ACC112 (cell line): ENCODE measurements around the gene PTX4.
"Not testable (repeated sequence)": the region's sequence is repeated elsewhere in the genome, so short reads cannot be mapped to it uniquely, and the experiment has no call there.

ENCODE experiments used
- H2AFZ ChIP-seq: fragments of 200-600 bp; sonication (generic); one replicate; pipeline ENCODE4 v1.6.0; 2017; ENCODE audit warnings: antibody characterized with exemption, low read length; ENCODE audit not compliant: unreplicated experiment
- H3K27ac ChIP-seq: fragments of 200-600 bp; sonication (generic); 2 replicates; pipeline ENCODE4 v1.5.1; 2014; ENCODE audit warnings: low read depth, mild to moderate bottlenecking, antibody characterized with exemption, low read length, moderate library complexity
- H3K27me3 ChIP-seq: fragments of 200-600 bp; sonication (generic); 2 replicates; pipeline ENCODE4 v1.6.1; 2014; ENCODE audit warnings: mild to moderate bottlenecking, antibody characterized with exemption, low read length, moderate library complexity, mixed read lengths; ENCODE audit not compliant: insufficient read depth
- H3K36me3 ChIP-seq: fragments of 200-600 bp; sonication (generic); 2 replicates; pipeline ENCODE4 v1.6.1; 2016; ENCODE audit warnings: mild to moderate bottlenecking, antibody characterized with exemption, low read length, moderate library complexity, mixed read lengths; ENCODE audit not compliant: insufficient read depth
- H3K4me1 ChIP-seq: fragments of 200-600 bp; sonication (generic); one replicate; pipeline ENCODE4 v1.6.1; 2016; ENCODE audit warnings: low read length, mixed read lengths; ENCODE audit not compliant: insufficient read depth, unreplicated experiment, control insufficient read depth
- H3K4me3 ChIP-seq: fragments of 200-600 bp; sonication (generic); 2 replicates; pipeline ENCODE4 v1.5.1; 2014; ENCODE audit warnings: mild to moderate bottlenecking, low read depth, low read length
- H3K79me2 ChIP-seq: fragments of 200-600 bp; sonication (generic); one replicate; pipeline ENCODE4 v1.6.0; 2016; ENCODE audit warnings: low read length; ENCODE audit not compliant: control insufficient read depth, unreplicated experiment, insufficient read depth

PTX4 gene

DNA sequence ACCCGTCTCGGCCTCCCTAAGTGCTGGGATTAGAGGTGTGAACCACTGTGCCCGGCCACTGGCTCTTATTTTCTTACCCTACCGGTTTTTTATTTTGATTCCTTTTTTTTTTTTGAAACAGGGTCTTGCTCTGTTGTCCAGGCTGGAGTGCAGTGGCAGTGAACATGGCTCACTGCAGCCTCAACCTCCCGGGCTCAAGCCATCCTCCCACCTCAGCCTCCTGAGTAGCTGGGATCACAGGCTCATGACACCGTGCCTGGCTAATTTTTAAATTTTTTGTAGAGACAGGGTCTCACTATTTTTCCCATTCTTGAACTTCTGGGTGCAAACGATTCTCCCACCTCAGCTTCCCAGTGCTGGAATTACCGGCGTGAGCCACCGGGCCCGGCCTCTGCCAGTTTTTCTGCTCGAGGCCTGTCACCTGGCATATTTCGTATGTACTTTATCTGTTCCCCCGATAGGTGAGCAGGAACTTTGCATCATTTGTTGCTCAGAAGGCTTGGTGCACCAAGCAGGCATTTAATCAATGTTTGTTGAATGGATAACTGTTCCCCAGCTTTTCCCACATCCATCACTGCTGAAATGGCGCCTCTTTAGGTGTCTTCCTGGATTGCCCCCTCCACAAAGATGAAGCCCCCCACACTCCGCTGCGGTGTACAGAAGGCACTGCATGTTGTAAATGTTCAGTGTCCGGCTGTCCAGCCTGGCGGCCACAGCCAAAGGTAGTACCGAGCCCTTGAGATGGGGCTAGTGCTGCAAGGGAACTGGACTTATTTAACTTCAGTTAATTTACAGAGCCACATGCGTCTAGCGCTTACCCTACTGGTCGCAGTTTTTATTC, 3.6 kb upstream of the PTX4 start:
- no peaks in the 10 kb centered on the region; the same call in 1 of the 2 replicates for H3K36me3 ChIP-seq
- peaks cover 21% of the 10 kb centered on the region for H3K79me2 ChIP-seq
- peak overlapping the region; percentile 86; the same call in 1 of the 2 replicates for H3K27ac ChIP-seq
- H2AFZ ChIP-seq, result peak overlapping the region; percentile 84
- no peaks in the 10 kb centered on the region for H3K27me3 ChIP-seq
- H3K4me1 ChIP-seq, result peaks cover 10% of the 10 kb centered on the region
- H3K4me3 ChIP-seq, result peak overlapping the region; percentile 100

DNA sequence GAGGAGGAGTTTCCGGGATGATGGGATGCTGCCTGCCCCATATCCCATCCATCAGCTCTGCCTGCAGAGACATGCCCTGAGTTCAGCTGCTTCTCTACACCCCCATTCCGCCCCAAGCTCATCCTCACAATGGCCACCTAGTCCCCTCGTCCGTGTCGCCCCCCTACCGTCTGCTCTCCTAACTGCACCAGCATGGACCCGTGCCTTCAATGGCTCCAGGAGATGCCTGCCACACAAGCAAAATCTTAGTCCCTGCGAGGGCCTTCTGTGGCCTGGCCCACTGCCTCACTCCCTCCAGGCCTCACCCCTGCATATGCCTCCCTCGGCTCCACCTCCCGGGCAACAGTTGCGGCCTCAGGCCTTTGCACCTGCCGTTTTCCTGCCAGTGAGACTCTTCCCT, 2.6 kb upstream of the PTX4 start:
- Histone ChIP-seq H3K27me3 (no peaks in the 10 kb centered on the region), H3K4me1 (peaks cover 10% of the 10 kb centered on the region), H3K36me3 (no peaks in the 10 kb centered on the region; the same call in 1 of the 2 replicates), H3K27ac (no peak overlapping the region), H3K79me2 (peaks cover 21% of the 10 kb centered on the region), H2AFZ (no peak overlapping the region), H3K4me3 (no peak overlapping the region)

DNA sequence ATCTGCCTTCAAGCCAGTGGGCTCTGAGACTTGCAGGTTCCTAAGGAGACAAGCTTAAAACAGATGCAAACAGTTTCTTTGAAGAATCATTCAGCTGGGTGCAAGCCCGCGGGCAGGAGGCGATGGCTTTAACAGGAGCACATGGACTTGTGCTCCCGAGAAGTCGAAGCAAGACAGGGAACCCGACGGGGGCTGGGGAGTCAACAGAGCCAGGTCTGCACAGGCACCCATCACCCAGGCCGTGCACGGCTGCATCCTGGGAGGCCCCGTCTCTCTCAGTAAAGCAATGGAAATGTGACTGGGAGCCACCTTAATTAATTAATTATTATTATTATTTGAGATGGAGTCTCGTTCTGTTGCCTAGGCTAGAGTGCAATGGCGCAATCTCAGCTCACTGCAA, 333 bp upstream of the PTX4 start:
- Histone ChIP-seq H3K4me3 (no peak overlapping the region), H3K36me3 (no peaks in the 10 kb centered on the region), H3K27me3 (no peaks in the 10 kb centered on the region), H3K4me1 (peaks cover 3% of the 10 kb centered on the region), H2AFZ (no peak overlapping the region), H3K79me2 (peaks cover 5% of the 10 kb centered on the region), H3K27ac (no peak overlapping the region)

DNA sequence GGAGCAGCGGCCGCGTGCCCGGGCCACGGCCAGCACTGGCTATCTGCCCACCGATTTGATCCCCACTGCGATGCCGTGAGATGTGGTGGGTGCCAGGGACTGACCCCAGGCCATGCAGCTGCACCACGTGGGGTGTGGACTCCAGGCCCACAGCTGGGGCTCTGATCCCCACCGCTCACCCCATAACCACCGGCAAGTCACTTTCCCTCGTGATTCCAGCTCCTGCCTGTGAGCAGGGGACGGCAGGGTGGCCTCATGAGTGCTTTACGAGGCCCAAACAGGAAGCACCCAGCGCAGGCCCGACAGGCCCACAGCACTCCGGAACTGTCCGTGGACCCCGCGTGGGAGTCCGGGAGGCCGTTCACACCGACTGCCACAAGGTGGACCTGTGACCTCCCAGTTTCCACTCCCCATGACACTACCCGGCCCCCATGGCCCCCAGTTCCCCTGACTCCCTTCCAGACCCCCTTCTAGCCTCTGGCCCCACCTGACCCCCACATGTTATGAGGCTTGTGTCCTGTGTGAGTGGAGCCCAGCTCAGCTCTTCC, 616 bp downstream of the PTX4 start:
- Histone ChIP-seq H2AFZ (no peak overlapping the region), H3K27me3 (no peaks in the 10 kb centered on the region), H3K79me2 (no peaks in the 10 kb centered on the region), H3K36me3 (no peaks in the 10 kb centered on the region), H3K4me3 (no peak overlapping the region), H3K4me1 (peaks cover 3% of the 10 kb centered on the region), H3K27ac (no peak overlapping the region)

DNA sequence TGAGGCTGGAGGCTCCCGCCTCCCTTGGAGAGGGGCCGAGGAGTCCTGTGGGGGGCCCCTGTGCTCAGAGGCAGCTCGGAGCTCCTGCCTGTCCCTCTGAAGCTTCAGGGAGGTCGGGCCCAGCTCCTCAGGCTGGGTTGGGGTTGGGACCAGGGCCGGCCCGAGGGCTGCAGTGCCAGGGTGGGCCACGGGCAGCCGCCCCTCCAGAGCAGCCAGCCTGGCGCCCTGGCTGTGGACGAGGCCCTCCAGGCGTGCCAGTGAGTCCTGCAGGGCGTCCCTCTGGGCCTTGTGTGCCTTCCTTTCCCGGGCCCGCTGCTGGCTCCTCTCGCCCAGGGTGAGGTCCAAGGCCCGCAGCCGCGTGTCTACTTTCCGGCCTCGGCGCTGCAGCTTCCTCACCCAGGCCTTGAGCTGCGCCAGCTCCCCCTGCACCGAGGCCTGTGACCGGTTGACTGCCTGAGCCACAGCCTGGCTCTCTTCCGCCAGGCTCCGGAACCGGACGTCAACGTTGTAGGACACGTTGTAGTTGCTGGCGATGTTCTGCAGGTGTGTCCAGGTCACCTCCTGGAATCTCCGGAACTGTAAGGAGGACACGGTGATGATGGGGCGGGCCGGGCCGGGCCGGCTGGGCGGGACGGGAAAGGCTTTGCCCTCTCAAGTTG, 1.2 kb downstream of the PTX4 start:
- no peaks in the 10 kb centered on the region for H3K79me2 ChIP-seq
- H3K27me3 ChIP-seq, result no peaks in the 10 kb centered on the region
- no peaks in the 10 kb centered on the region for H3K36me3 ChIP-seq
- peaks cover under 1% of the 10 kb centered on the region for H3K4me1 ChIP-seq
- no peak overlapping the region for H3K27ac ChIP-seq
- no peak overlapping the region for H3K4me3 ChIP-seq
- H2AFZ ChIP-seq, result no peak overlapping the region

DNA sequence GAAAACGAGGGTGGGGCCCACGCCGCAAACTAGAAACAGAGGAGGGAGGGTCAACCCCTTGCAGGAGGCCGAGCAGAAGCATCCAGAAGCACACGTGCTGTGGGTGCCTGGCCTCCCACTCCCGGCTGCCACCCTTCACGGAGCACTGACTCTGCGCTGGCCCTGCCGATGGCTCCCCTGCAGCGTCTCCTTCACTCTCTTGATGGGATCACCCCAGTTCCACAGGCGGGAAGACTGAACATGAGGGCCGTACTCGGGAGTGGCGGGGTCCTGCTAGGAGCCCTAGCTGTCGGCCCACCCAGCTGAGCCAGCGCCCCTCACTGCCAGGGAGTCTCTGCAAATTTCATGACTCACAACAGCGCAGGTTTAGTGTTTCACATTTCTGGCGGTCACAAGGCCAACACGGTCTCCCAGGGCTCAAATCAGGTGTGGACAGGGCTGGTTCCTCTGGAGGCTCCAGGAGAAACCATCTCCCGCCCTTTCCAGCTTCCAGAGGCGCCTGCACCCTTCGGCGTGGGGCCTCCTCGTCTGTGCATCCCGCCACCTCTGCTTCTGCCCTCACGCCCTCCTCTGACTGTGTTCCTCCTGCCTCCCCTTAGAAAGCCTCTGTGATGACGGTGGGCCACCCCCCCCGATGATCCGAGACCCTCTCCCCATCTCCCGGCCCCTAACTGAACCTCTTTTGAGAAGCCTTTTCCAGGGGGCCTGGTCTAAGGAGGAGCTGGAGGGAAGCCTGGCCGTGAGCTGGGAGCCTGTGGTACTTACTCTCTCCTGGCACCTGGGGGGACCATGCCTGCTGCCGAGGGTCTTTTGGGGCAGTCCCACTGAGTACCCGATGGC, 2.0 kb downstream of the PTX4 start:
- Histone ChIP-seq H3K36me3 (no peaks in the 10 kb centered on the region), H3K27ac (no peak overlapping the region), H2AFZ (no peak overlapping the region), H3K79me2 (no peaks in the 10 kb centered on the region), H3K4me1 (no peaks in the 10 kb centered on the region), H3K4me3 (no peak overlapping the region), H3K27me3 (no peaks in the 10 kb centered on the region)

DNA sequence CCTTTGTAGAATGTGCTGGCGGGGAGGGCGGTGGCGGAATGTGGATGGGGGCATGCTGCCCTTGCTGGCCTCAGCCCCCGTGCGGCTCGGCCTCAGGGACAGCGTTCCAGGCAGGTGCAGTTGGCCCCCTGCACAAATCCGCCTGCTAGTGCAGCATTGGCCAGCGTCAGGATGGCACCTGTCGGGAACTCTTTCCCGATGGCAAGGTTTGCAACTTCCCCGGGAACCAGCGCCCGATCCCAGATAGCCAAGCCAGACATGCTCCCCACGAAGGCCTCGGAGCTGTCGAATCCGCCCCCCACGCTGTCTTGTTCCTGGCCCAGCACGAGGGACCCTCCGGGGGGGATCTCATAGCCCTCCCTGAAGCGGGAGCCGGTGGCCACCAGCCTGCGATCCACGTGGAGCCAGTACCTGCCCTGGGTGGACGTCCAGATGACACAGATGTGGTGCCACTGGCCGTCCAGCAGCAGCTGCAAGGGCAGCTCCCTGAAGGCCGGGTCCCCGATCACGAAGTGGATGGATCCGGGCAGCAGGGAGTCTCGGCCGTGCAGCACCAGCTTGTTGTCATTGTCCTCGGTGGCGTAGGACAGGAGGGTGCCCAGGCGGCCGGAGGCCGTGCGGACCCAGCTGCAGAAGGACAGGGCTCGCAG, 2.8 kb downstream of the PTX4 start:
- Histone ChIP-seq H3K4me3 (no peak overlapping the region), H3K27ac (no peak overlapping the region), H2AFZ (no peak overlapping the region), H3K4me1 (no peaks in the 10 kb centered on the region), H3K79me2 (no peaks in the 10 kb centered on the region), H3K36me3 (no peaks in the 10 kb centered on the region), H3K27me3 (no peaks in the 10 kb centered on the region)

DNA sequence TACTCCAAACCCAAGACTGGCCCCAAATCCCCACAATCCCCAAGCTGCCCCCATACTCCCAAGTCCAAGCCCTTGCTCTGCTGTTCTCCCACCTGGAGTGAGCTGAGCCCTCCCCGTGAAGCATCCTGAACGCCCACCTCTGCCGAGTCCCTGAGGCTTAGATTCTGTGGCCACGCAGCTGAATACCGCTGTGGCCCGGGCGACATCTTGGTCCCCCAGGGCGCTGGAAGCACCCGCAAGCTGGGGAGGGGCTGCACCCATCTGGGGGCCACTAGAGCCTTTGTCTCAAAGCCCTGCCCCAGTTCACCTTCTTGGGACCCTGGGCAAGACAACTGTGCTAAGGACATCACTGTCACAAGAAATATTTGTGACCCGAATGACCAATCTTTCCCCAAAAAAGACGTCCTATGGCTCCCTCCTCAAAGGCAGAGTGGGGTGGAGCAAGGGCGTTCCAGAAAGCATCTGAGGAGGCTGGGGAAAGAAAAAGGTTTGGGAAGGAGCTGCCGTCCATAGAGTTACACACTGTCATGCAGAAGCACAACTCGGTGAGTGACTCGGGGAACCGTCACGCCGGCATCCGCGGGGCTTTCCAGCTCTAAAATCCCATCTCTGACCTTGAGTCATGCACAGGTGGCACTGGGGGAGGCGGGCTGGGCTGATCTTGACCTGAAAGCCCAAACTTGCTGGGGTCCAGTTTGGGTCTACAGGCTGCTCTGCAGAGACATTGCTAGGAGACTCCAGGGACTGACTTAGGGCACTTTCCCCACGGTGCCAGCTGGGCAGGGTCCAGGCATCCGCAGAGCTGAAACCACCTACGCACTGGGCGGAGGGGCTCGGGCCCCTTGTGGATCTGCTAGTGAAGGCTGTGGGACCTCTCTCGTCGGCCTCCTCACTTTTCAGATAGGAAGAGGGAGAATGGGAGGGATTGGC, 6.6 kb downstream of the PTX4 start:
- H3K4me1 ChIP-seq, result no peaks in the 10 kb centered on the region
- H2AFZ ChIP-seq, result no peak overlapping the region
- no peaks in the 10 kb centered on the region for H3K27me3 ChIP-seq
- no peaks in the 10 kb centered on the region for H3K36me3 ChIP-seq
- H3K79me2 ChIP-seq, result no peaks in the 10 kb centered on the region
- no peak overlapping the region for H3K4me3 ChIP-seq
- no peak overlapping the region for H3K27ac ChIP-seq

DNA sequence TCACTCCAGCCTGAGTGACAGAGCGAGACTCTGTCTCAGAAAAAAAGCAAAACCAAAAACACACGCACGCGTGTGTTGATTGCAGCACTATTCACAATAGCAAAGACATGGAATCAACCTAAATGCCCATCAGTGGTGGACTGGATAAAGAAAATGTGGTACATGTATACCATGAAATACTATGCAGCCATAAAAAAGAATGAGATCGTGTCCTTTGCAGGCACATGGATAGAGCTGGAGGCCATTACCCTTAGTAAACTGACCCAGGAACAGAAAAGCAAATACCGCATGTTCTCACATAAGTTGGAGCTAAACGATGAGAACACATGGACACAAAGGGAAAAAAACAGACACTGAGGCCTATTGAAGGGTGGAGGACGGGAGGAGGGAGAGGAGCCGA, 9.8 kb downstream of the PTX4 start:
- not testable (repeated sequence) for H3K4me3 ChIP-seq, H3K4me1 ChIP-seq, H3K36me3 ChIP-seq, H3K27ac ChIP-seq, H2AFZ ChIP-seq, H3K27me3 ChIP-seq
- H3K79me2 ChIP-seq, result peaks cover 15% of the 10 kb centered on the region
